DOHH2 (cell line): Measurements from ENCODE around the gene SCLT1.

ENCODE experiments used
- EZH2phosphoT487 ChIP-seq: fragments of 200-600 bp; sonication (generic); IDR thresholded peaks from 2 replicates; pipeline ENCODE4 v1.6.1; 2017; ENCODE audit warnings: borderline replicate concordance, mild to moderate bottlenecking, antibody characterized with exemption, low read length, moderate library complexity, mixed read lengths
- TF ChIP-seq, protein P1 (sequence below): fragments of 200-600 bp; sonication (generic); IDR thresholded peaks from one replicate; pipeline ENCODE4 v1.5.1; 2014; ENCODE audit warnings: antibody characterized with exemption, mild to moderate bottlenecking, low read depth, low read length; ENCODE audit not compliant: poor library complexity, severe bottlenecking

GRCh38 chr4:129131343-129131742, 38.0 kb upstream of the SCLT1 start:
- TF ChIP-seq, protein P1, sequence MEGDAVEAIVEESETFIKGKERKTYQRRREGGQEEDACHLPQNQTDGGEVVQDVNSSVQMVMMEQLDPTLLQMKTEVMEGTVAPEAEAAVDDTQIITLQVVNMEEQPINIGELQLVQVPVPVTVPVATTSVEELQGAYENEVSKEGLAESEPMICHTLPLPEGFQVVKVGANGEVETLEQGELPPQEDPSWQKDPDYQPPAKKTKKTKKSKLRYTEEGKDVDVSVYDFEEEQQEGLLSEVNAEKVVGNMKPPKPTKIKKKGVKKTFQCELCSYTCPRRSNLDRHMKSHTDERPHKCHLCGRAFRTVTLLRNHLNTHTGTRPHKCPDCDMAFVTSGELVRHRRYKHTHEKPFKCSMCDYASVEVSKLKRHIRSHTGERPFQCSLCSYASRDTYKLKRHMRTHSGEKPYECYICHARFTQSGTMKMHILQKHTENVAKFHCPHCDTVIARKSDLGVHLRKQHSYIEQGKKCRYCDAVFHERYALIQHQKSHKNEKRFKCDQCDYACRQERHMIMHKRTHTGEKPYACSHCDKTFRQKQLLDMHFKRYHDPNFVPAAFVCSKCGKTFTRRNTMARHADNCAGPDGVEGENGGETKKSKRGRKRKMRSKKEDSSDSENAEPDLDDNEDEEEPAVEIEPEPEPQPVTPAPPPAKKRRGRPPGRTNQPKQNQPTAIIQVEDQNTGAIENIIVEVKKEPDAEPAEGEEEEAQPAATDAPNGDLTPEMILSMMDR: no peak
- TF ChIP-seq EZH2phosphoT487: no peak
